GM12875 (cell line): Measurements from ENCODE around the gene FOXN3.
"Not testable (repeated sequence)": the region's sequence is repeated elsewhere in the genome, so short reads cannot be mapped to it uniquely, and the experiment has no call there.

ENCODE experiments used
- H3K4me3 ChIP-seq: one replicate; pipeline ENCODE4 v1.5.1; 2011; ENCODE audit warnings: low read depth, low read length, control low read depth
- TF ChIP-seq, protein P1 (sequence below): IDR thresholded peaks from 2 replicates; pipeline ENCODE4 v1.5.1; 2011; ENCODE audit warnings: low read depth, mild to moderate bottlenecking, control low read depth, inconsistent platforms, low read length, moderate library complexity, borderline replicate concordance; ENCODE audit not compliant: insufficient read depth

The FOXN3 gene

DNA sequence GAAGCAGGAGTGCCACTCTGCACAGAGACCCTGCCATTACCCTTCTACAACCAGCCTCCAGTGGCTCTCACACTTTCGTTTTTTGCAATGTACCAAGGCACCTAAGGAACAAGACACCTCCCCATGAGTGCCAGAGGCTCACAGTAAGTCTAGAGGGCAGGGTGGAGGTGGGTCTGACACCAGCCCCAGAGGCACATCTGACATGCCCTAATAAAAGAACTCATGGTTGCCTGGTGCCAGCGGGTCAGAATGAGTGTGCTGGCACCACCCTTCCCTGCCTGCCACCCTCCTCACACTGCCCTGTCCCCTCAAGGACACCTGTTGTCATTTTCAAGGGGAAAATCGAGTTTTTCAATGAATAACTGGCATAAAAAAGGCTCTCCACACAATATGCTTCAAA, 161.2 kb downstream of the FOXN3 start:
- TF ChIP-seq, protein P1, sequence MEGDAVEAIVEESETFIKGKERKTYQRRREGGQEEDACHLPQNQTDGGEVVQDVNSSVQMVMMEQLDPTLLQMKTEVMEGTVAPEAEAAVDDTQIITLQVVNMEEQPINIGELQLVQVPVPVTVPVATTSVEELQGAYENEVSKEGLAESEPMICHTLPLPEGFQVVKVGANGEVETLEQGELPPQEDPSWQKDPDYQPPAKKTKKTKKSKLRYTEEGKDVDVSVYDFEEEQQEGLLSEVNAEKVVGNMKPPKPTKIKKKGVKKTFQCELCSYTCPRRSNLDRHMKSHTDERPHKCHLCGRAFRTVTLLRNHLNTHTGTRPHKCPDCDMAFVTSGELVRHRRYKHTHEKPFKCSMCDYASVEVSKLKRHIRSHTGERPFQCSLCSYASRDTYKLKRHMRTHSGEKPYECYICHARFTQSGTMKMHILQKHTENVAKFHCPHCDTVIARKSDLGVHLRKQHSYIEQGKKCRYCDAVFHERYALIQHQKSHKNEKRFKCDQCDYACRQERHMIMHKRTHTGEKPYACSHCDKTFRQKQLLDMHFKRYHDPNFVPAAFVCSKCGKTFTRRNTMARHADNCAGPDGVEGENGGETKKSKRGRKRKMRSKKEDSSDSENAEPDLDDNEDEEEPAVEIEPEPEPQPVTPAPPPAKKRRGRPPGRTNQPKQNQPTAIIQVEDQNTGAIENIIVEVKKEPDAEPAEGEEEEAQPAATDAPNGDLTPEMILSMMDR: no peak
- no peak overlapping the region for H3K4me3 ChIP-seq

DNA sequence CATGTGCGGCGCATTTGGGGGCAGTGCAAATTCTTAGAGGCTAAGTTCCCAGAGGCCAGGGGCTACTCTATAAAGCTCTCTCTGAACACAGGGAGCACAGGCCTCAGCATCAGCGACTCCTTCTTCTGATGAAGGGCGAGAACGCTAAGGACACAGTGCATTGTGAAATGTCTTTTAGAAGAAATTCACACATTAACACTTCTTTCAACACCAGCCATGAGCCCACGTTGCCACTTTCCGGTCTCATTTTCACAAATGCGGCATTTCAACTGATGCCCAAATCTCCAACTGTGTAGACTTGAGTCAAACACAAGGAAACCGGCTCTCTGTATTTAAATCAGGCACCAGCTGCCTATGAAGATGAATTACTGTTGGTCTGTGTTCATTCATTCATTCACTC, 162.0 kb downstream of the FOXN3 start:
- no peak overlapping the region for H3K4me3 ChIP-seq
- TF ChIP-seq, protein P1: no peak

DNA sequence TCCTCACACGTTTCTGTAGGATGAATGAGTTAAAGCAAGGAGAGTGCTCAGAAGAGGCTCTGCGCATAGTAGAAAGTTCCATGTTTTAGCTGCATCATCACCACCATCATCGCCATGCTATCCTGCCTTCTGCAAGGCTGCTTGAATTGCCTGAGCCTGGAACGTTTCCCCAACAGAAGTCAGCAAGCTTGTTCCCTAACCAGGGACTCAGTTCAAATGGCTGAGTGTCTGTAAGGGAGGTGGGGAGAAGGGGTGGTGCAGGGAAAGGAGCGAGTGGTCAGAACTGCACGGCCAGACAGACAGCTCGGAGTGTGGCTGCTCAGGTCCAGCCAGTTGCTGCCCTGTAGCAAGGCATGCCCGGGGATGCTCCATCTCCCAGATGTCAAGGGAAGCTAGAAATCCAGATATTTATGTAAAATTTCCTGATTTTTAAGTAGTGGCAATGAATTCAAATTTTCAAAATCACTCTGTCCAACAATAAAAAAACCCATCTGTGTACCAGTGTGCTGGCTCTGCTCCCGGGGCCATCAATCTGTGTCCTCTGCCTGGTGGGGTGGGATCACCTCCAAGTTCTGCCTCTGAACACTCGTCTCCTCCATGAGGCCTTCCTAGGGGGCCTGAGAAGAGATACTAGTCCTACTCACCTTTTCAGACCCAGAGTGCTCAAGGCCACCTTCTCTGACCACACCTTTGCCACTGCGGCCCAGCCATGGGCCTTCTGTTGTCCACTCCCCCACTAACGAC, 162.7 kb downstream of the FOXN3 start:
- TF ChIP-seq, protein P1: no peak

DNA sequence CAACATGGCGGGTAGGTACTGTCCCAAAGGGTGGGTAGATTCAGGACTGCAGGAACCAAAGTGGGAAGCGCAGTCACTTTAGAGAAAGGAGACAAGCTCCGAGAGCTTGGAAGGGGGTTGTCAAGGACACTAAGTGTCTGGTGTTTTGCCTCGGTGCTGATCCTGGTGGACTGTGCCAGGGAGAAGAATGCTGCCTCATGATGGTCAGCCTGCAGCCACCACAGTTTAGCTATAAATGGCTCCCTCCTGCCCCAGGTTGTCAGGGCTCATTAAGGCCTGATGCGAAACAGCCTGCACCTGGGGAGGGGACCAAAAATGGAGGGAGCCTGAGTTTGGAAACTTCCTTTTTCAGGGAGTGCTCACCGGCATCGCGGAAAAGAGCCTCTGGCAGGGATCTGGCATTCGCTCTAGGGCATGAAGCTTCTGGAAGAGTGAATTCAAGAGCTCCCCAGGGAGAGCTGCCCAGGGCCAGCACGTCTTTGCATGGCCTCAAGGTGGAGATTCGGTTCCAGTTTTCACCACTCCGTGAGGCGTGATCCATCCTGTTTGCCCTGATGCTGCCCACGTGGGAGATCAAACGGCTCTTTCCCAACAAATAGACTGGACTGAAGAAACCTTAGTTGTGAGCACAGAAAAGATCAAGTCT, 164.0 kb downstream of the FOXN3 start:
- H3K4me3 ChIP-seq: no peak overlapping the region
- TF ChIP-seq, protein P1: no peak

More for the DNA sequence above, 162.7 kb downstream of the FOXN3 start:
- no peak overlapping the region for H3K4me3 ChIP-seq

DNA sequence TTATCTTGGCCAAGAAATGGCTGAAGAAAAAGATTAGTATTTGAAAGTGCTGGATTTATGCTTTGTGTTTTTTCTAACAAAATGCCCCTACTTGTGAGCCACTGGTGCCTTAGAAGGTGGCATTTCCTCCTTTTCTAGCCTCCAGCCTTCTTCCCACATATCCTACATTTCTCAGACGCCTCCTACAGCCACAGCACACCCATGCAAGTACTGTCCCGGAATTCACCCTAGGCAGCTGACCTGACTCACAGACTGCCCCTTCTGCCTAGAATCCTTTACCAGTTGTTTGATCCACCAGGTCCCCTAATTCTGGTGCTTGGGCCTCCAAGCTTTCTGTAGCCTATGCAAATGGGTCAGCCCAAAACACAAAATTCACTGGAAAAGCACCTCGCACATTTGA, 166.0 kb downstream of the FOXN3 start:
- TF ChIP-seq, protein P1: no peak
- no peak overlapping the region for H3K4me3 ChIP-seq

DNA sequence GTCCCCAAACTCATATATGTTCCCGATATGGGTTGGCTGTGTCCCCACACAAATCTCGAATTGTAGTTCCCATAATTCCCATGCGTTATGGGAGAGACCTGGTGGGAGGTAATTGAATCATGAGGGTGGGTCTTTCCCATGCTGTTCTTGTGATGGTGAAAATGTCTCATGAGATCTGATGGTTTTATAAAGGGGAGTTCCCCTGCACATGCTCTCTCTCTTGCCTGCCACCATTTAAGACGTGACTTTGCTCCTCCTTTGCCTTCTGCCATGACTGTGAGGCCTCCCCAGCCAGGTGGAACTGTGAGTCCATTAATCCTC, 166.4 kb downstream of the FOXN3 start:
- not testable (repeated sequence) for H3K4me3 ChIP-seq

DNA sequence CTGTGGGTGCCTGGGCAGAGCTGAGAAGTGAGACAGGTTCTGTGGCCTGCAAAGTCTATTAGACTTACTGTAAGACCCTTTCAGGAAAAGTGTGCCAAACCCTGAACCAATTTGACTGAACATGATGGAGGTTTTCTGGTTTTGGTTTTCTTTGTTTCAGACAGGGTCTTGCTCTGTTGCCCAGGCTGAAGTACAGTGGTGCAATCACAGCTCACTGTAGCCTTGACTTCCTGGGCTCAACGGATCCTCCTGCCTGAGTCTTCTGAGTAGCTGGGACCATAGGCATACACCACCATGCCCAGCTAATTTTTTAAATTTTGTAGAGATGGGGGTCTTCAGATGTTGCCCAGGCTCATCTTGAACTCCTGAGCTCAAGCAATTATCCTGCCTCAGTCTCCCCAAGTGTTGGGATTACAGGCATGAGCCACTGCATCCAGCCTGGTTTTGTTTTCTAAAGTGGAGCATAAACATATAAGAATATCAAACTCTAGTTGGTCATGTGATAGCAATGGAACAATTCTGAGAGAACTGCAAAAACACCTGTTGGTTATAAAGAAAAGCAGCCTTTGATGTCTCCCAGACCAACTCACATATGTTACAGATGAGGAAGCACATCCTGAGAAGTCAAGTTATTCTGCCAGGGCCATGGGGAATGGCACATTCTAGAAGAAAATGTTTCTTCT, 166.9 kb downstream of the FOXN3 start:
- TF ChIP-seq, protein P1: no peak

More for the DNA sequence above, 166.9 kb downstream of the FOXN3 start:
- no peak overlapping the region for H3K4me3 ChIP-seq
